Choroid plexus epithelial cell (primary cell): ENCODE results near the gene GALNT12.

ENCODE experiments used
- DNase-seq: peaks from one replicate; pipeline ENCODE4 v3.0.0-alpha.2; 2010; ENCODE audit warnings: low read depth
- H3K4me3 ChIP-seq: 2 replicates; pipeline ENCODE4 v1.5.1; 2011; ENCODE audit warnings: low read depth, mild to moderate bottlenecking, control low read depth, low read length, moderate library complexity
- CTCF ChIP-seq: conservative IDR thresholded peaks from 2 replicates; pipeline ENCODE4 v1.5.1; 2011; ENCODE audit warnings: low read depth, mild to moderate bottlenecking, control low read depth, inconsistent platforms, low read length, moderate library complexity

The GALNT12 gene

GRCh38 chr9:98774746-98775145 lies 32.7 kb upstream of the GALNT12 start:
- no peak overlapping the region for H3K4me3 ChIP-seq
- peak; percentile 79 for TF ChIP-seq CTCF
- no peak for DNase-seq

- peak; percentile 92 for TF ChIP-seq CTCF
- H3K4me3 ChIP-seq: no peak overlapping the region
- DNase-seq: peak; percentile 86
Measured at GRCh38 chr9:98775831-98776441, 31.5 kb upstream of the GALNT12 start.

GRCh38 chr9:98777618-98778017 lies 29.9 kb upstream of the GALNT12 start:
- H3K4me3 ChIP-seq: no peak overlapping the region
- TF ChIP-seq CTCF: no peak
- no peak for DNase-seq

GRCh38 chr9:98778251-98778650 lies 29.2 kb upstream of the GALNT12 start:
- no peak for DNase-seq
- no peak overlapping the region for H3K4me3 ChIP-seq
- no peak for TF ChIP-seq CTCF

- peak; percentile 41 for DNase-seq
- no peak overlapping the region for H3K4me3 ChIP-seq
- no peak for TF ChIP-seq CTCF
Measured at GRCh38 chr9:98778711-98779530, 28.5 kb upstream of the GALNT12 start.

GRCh38 chr9:98780059-98780749 lies 27.3 kb upstream of the GALNT12 start:
- H3K4me3 ChIP-seq: no peak overlapping the region

More at GRCh38 chr9:98780059-98780749, 27.3 kb upstream of the GALNT12 start:
- no peak for TF ChIP-seq CTCF
- DNase-seq: no peak
